Measurements from ENCODE around the gene LSMEM2.

Gene LSMEM2

DNA sequence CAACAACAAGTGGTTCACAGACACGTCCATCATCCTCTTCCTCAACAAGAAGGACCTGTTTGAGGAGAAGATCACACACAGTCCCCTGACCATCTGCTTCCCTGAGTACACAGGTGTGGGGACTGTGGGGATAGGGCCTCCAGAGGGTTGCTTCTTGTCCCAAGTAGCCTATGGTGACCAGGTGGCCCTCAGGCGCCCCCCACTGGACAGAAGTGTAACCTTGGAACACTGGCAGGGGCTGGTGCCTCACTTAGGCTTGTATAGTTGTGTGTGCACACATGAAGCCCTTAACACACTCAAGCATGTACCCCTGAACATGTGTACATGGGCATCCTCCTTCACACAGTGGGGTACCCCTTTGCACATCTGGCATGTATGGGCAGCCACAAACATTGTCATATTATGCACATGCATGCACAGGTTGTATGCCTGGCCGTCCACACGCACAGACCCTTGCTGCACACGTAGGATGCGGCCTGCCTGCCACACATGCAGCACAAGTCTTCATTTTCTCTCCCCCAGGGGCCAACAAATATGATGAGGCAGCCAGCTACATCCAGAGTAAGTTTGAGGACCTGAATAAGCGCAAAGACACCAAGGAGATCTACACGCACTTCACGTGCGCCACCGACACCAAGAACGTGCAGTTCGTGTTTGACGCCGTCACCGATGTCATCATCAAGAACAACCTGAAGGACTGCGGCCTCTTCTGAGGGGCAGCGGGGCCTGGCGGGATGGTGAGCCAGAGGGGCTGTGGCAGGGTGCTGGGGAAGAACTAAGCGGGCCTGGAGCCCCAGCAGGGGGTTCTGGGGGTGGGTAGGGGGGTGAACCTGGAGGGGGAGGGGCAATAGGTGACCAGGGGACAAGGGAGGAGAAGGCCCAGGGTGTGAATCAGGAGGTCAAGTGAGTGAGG, 21.7 kb upstream of the LSMEM2 start:
- TF ChIP-seq, protein P1, sequence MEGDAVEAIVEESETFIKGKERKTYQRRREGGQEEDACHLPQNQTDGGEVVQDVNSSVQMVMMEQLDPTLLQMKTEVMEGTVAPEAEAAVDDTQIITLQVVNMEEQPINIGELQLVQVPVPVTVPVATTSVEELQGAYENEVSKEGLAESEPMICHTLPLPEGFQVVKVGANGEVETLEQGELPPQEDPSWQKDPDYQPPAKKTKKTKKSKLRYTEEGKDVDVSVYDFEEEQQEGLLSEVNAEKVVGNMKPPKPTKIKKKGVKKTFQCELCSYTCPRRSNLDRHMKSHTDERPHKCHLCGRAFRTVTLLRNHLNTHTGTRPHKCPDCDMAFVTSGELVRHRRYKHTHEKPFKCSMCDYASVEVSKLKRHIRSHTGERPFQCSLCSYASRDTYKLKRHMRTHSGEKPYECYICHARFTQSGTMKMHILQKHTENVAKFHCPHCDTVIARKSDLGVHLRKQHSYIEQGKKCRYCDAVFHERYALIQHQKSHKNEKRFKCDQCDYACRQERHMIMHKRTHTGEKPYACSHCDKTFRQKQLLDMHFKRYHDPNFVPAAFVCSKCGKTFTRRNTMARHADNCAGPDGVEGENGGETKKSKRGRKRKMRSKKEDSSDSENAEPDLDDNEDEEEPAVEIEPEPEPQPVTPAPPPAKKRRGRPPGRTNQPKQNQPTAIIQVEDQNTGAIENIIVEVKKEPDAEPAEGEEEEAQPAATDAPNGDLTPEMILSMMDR (conservative IDR thresholded peaks at IDR 0.05; ENCODE audit: low read length): peak; percentile 80
- TF ChIP-seq EZH2phosphoT487 (IDR thresholded peaks at IDR 0.05; ENCODE audit: borderline replicate concordance): no peak
- Histone ChIP-seq H3K79me2 (ENCODE audit: insufficient read depth, low read length) (peaks cover 26% of the 10 kb centered on the region), H4K20me1 (ENCODE audit: insufficient read depth, low read length, poor library complexity, severe bottlenecking) (peaks cover 16% of the 10 kb centered on the region), H3F3A (ENCODE audit: low read depth) (peaks cover 4% of the 10 kb centered on the region; the same call in 1 of the 2 replicates), H3K9me2 (replicated peaks; ENCODE audit: low read depth, low read length) (no peaks in the 10 kb centered on the region), H3K27me3 (ENCODE audit: insufficient read depth, low read length, poor library complexity, severe bottlenecking) (no peaks in the 10 kb centered on the region), H3K4me1 (ENCODE audit: insufficient read depth, low read length, poor library complexity, severe bottlenecking) (peaks cover 13% of the 10 kb centered on the region), H3K9ac (ENCODE audit: low read depth, low read length, poor library complexity, severe bottlenecking) (no peak overlapping the region), H2AFZ (ENCODE audit: low read length) (no peak overlapping the region), H3K4me3 (ENCODE audit: low read length, poor library complexity, severe bottlenecking) (no peak overlapping the region), H3K36me3 (ENCODE audit: insufficient read depth, low read length) (peaks cover 70% of the 10 kb centered on the region; the same call in 1 of the 2 replicates), H3K4me2 (ENCODE audit: low read depth, low read length, poor library complexity, severe bottlenecking) (no peak overlapping the region), H3K9me3 (ENCODE audit: insufficient read depth, low read depth, low read length) (no peaks in the 10 kb centered on the region)

GRCh38 chr3:50258029-50258680, 20.7 kb upstream of the LSMEM2 start:
- no peak overlapping the region for H3K4me2 ChIP-seq (ENCODE audit: low read depth, low read length, poor library complexity, severe bottlenecking)
- H3K9ac ChIP-seq (ENCODE audit: low read depth, low read length, poor library complexity, severe bottlenecking): no peak overlapping the region
- peaks cover 13% of the 10 kb centered on the region for H3K4me1 ChIP-seq (ENCODE audit: insufficient read depth, low read length, poor library complexity, severe bottlenecking)
- no peaks in the 10 kb centered on the region for H3K9me2 ChIP-seq (replicated peaks; ENCODE audit: low read depth, low read length)
- H3K27me3 ChIP-seq (ENCODE audit: insufficient read depth, low read length, poor library complexity, severe bottlenecking): no peaks in the 10 kb centered on the region
- H4K20me1 ChIP-seq (ENCODE audit: insufficient read depth, low read length, poor library complexity, severe bottlenecking): peaks cover 14% of the 10 kb centered on the region
- peaks cover 61% of the 10 kb centered on the region; the same call in 1 of the 2 replicates for H3K36me3 ChIP-seq (ENCODE audit: insufficient read depth, low read length)
- no peak overlapping the region for H3K4me3 ChIP-seq (ENCODE audit: low read length, poor library complexity, severe bottlenecking)
- H3K79me2 ChIP-seq (ENCODE audit: insufficient read depth, low read length): peaks cover 19% of the 10 kb centered on the region; the same call in 1 of the 2 replicates
- H3F3A ChIP-seq (ENCODE audit: low read depth): peaks cover 4% of the 10 kb centered on the region; the same call in 1 of the 2 replicates
- H3K9me3 ChIP-seq (ENCODE audit: insufficient read depth, low read depth, low read length): no peaks in the 10 kb centered on the region
- H2AFZ ChIP-seq (ENCODE audit: low read length): no peak overlapping the region
- TF ChIP-seq, protein P1 (conservative IDR thresholded peaks at IDR 0.05; ENCODE audit: low read length): no peak
- TF ChIP-seq EZH2phosphoT487 (IDR thresholded peaks at IDR 0.05; ENCODE audit: borderline replicate concordance): no peak

GRCh38 chr3:50258979-50259378, 19.9 kb upstream of the LSMEM2 start:
- Histone ChIP-seq H3K9me2 (replicated peaks; ENCODE audit: low read depth, low read length) (no peaks in the 10 kb centered on the region), H2AFZ (ENCODE audit: low read length) (no peak overlapping the region), H3K4me3 (ENCODE audit: low read length, poor library complexity, severe bottlenecking) (no peak overlapping the region), H3F3A (ENCODE audit: low read depth) (peaks cover 4% of the 10 kb centered on the region; the same call in 1 of the 2 replicates), H3K9me3 (ENCODE audit: insufficient read depth, low read depth, low read length) (no peaks in the 10 kb centered on the region), H3K9ac (ENCODE audit: low read depth, low read length, poor library complexity, severe bottlenecking) (no peak overlapping the region), H3K79me2 (ENCODE audit: insufficient read depth, low read length) (peaks cover 18% of the 10 kb centered on the region; the same call in 1 of the 2 replicates), H3K27me3 (ENCODE audit: insufficient read depth, low read length, poor library complexity, severe bottlenecking) (no peaks in the 10 kb centered on the region), H4K20me1 (ENCODE audit: insufficient read depth, low read length, poor library complexity, severe bottlenecking) (peaks cover 9% of the 10 kb centered on the region), H3K4me2 (ENCODE audit: low read depth, low read length, poor library complexity, severe bottlenecking) (no peak overlapping the region), H3K36me3 (ENCODE audit: insufficient read depth, low read length) (peaks cover 53% of the 10 kb centered on the region; the same call in 1 of the 2 replicates), H3K4me1 (ENCODE audit: insufficient read depth, low read length, poor library complexity, severe bottlenecking) (peaks cover 13% of the 10 kb centered on the region)
- no peak for TF ChIP-seq EZH2phosphoT487 (IDR thresholded peaks at IDR 0.05; ENCODE audit: borderline replicate concordance)
- TF ChIP-seq, protein P1 (conservative IDR thresholded peaks at IDR 0.05; ENCODE audit: low read length): no peak

Measured in Loucy (cell line).